Stimulated activated CD4-positive, alpha-beta T cell treated with anti-CD3 and anti-CD28 coated beads, Interleukin-2, amount 100 ng/mL, for 4 hours (primary cell): ENCODE results near the gene PXMP4.
A peak's percentile ranks its signal among the peaks of the same experiment; 100 is the strongest.

Experiments used
- DNase-seq: peaks from one replicate; pipeline ENCODE4 v3.0.0-alpha.2; 2020; ENCODE audit warnings: low read depth

The PXMP4 gene

DNA sequence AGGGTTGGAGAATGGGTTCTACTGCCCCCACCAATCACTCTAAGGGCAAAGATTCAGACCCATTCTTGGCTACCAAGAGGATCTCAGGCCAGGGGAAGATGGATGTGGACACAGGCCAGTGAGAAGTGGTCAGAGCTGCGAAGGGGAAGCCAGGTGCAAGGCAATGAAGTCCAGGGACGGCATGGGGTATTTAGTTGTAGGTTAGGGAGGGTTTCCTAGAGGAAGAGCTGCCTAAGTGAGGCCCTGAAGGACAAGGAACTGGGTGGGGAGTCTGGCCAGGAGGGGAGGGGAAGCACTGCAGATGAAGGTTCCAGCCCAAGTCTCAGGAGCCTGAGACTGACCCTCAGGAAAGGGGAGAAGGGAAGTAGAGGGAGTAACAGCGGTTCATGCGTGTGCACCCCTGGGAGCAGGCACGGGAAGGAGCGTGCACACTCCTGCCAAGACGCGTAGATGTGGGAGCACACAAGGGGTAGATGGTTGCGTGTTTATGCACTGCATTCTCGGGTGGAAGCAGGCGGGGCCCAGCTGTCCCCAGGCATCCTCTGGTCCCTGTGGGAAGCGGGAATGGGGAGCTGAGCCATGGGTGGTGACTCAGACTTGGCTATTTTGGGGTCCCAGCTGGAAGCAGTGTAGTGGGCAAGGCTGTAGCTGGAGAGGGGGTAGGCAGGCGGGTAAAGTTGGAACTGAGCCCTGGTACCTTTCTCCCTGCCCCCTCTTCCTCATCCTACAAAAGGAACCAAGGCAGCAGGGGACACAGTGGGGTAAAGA is 50.1 kb downstream of the PXMP4 start:
- no peak for DNase-seq

DNA sequence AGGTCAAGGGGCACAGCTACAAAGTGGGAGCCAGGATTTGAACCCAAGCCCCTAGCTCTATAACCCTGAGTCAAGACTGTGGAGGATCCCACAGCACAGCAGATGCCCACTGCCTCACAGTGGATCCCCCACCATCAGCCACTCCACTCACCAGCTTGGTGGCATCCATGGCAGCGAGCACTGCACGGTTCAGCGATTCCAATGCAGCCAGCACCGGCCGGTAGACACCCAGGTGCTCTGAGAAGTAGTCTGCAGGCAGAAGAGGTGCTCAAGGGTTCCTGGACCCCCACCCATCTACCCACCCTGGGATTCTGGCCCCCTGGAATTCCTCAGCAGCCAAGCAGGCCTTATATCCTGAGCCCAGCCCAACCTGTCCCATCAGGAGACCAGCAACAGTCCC is 50.9 kb downstream of the PXMP4 start:
- DNase-seq = no peak

DNA sequence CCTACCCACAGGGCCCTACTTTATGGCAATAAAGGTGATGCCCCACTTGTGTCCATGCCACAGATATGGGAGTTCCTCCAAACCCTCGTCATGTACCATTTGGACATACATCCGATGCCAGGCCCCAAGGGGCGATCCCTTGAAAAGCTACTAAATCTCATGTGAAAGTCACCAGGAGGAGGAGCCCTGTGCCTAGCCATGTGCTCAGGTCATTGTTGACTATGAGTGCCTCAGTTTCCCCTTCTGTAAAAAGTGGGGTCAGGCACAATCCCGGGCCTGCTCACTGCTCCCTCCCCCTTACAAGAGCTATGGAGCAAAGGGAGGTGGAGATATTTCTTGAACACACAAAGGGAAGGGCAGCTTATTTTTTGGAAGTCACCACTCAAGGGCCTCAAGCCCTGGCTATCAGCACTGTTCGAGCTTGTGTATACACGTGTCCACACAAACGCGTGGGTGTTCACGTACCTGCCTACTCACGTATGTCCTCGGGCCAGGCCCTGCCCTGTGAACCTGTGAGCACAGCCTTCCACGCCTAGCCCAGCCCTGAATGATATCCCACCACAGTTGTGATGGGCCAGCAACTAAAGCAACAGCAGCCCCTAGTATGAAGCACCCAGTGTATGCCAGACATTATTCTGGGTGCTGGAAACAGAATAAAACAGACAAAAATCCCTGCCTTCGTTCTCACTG is 51.5 kb downstream of the PXMP4 start:
- DNase-seq = no peak

DNA sequence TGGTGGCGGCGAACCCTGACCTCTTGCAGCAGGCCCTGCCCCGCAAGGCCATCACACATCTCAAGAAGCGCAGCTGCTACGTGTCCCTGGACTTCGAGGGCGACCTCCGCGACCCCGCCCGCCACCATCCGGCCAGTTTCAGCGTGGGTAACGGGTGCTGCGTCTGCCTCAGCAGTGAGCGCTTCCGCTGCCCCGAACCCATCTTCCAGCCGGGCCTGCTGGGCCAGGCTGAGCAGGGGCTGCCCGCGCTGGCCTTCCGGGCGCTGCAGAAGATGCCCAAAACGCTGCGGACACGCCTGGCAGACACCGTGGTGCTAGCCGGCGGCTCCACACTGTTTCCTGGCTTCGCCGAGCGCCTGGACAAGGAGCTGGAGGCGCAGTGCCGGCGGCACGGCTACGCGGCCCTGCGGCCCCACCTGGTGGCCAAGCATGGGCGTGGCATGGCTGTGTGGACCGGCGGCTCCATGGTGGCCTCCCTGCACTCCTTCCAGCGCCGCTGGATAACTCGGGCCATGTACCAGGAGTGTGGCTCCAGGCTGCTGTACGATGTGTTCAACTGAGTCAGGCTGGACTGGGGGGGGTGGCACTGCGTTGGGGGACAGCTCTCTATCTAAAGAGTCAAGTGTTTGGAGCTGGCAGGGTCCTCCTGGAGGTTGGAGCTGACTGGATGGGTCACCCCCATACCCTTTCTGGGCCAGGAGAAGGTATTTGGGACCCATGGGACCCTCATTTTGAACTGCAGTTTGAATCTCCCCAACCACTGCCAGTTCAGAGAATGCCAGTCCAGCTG is 52.2 kb downstream of the PXMP4 start:
- peak; percentile 63 for DNase-seq

DNA sequence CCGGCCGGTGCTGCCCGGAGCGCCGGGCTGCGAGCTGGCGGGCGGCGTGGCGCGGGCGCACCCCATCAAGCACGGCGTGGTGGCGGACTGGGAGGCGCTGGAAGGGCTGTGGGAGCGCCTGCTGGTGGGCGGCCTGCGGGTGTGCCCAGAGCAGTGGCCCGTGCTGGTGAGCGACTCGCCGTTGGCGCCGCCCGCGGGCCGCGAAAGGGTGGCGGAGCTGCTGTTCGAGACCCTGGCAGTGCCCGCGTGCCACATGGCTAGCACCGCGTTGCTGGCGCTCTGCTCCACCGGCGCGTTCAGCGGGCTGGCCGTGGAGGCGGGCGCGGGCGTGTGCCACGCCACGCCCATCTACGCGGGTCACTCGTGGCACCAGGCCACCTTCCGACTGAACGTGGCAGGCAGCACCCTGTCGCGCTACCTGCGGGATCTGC is 52.9 kb downstream of the PXMP4 start:
- DNase-seq = peak; percentile 41

DNA sequence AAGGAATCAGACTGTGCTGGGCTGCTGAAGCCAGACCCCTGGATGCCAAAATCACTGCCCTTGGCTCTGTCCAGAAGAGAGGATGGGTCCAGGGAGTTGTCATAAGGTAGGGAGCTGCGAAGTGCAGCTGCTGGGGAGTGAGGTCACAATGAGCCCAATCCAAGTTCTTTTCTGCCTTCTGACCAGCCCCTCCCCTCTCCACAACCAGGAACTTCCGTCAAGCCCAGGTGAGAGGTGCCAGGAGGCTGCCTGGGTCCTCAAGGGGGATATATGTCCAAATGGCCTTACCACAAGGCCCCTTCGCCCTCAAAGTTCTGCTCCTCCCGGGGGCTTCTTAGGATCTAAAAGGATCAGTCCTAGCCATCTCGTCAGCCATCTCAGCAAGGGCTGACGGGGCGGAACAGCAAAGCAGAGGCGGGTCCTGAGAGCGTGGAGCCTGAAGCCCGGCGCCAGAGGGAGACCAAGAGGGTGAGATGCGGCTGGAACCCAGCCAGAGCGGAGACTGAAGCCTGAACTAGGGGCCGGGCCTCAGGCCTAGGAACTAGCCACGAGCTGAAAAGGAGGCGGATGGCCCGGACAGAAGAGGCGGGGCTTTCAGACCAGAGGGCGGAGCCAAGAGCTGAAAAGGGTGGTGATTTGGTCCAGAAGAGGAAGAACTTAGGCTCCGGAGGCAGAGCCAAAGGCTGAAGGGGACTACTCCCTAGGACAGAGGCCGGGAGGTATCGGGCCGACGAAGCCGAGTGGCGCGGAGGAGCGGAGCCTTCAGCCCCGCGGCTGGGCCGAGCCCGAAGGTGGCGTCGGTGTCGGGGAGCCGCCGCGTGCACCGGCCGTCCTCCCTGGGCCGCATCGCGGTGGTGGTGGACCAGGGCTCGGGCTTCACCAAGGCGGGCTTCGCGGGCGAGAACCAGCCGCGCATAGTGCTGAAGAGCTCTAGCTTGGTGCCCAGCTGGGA is 53.5 kb downstream of the PXMP4 start, which contains the start of gene ACTL10:
Gene ACTL10 (plus strand): TSS at position 651 of the 952 bp plus-strand sequence. CDS start 555 bp downstream, outside the sequence.
- peak; percentile 67 for DNase-seq

DNA sequence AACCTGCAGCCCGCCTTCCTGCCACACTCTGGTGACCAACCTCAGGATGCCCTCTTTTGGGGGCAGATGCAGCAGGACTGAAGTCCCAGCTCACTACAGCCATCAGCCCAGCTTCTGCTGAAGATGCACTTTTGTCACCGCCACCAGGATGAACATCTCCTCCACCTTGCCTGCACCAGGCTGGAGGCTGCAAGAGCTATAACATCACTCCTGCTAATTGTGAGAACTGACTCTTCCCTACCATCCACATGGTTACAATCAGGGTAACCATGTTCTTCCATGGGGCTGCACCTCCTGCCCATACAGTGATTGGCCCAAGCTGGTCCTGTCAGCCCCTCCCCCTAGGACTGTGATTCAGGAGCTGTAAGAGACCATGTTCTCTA is 55.4 kb downstream of the PXMP4 start:
- no peak for DNase-seq

DNA sequence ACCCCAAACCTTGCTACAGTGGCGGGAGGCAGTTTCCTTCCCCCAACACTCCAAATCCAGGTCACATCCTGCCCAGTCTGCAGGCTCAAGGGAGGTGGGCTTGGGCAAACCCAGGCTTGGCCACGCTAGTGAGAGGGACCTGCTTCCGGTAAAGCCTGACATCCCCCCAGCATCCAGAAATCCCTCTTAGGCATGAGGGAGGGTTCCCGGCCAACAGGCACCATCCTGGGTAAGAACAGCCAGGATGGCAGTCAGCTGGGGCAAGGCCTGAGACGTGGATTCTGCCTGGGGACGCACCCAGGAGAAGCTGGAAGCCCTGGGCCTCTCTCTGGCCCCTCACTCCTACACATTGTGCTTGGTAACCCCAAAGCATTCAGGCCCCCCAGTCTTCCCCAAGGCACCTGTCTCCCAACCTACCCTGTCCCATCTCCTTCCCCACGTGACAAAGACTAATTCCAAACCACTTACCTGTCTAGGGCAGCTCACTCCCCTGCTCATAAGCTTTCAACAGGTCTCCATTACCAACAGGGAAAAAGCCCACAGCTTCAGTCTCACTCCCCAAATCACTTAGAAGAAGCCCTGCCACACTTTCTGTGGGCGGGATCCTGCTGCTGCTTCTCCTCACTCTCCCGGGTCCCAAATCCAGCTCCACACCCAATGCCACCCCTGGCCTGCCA is 55.9 kb downstream of the PXMP4 start:
- no peak for DNase-seq

DNA sequence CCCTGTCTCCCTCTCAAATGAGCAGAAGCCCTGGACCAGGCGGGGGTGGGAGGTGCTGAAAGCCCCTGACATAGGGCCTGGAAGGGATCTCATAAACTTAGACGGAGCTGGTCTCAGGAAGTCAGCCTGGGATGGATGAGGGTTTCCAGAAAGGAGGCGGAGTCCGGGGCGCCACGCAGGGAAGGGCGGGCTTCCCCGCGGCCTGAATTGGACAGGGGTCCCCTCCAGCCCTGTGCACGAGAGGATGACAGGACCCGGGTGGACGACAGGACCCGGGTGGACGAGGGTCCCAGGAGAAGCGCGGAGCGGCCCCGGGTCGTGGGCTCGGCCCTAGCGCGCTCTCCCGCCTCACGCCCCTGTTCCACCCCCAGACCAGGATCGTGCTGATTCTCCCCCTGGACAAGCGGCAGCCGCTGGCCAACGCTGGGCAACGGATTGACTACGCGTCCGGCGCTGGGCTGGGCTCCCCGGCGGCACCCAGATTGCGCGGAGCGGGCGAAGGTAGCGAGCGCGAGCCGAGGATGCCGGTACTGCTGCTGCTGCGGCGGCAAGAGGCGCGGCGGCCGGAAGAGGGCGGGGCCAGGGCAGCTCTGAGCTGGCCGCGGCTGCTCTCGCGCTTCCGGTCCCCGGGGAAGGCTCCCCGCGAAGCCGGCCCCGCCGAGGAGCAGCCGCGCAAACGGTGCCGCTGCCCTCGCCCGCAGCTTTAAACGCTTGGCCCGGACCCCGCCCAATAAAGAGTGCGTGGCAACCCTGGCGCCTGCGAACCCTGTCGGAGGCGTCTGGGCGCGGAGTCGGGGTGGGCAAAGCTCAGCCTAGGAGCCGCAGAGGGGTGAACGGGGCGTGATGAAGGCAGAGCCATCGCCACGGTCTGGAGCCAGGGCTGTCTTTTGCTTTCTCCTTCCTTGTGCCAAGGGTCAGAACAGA is 56.7 kb downstream of the PXMP4 start:
- DNase-seq = peak; percentile 70

DNA sequence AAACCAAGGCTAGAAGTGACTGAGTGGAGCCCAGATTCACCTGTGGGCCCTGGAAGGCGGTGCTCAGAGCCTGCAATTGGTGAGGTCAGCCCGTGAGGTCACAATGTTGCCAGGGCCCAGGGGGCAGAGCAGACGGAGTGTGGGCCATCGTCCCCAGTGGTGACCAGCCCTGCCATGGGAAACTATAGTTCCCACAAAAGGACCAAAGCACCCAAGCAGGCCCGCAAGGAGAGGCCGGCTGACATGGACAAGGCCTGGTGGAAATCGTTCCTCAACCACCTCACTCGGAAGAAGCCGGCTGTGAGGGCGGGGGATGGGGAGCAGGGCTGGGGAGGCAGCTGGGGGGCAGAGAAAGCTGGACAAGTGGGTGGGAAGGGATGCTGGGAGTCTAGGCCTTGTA is 57.9 kb downstream of the PXMP4 start, which contains the start of gene C20orf144:
Gene C20orf144 (plus strand): TSS at position 156 of the 400 bp plus-strand sequence. CDS start 19 bp downstream, at position 175.
- no peak for DNase-seq

DNA sequence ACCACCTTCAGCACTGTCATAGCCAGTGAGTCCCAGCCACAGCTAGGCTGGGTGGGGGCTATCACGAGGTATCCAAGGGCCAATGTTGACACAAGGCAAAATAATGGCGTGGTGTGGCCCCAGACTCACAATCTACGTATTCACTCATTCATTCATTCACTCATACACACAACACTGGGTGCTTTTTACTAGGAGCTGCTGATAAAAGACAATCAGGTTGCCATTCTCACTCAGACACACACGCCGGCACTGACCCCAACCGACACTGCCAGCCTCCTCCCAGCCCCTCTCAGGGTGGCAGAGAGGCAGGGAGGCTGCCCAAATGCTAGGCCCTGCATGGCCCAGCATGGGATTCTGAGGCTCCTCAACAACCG is 59.4 kb downstream of the PXMP4 start:
- no peak for DNase-seq

DNA sequence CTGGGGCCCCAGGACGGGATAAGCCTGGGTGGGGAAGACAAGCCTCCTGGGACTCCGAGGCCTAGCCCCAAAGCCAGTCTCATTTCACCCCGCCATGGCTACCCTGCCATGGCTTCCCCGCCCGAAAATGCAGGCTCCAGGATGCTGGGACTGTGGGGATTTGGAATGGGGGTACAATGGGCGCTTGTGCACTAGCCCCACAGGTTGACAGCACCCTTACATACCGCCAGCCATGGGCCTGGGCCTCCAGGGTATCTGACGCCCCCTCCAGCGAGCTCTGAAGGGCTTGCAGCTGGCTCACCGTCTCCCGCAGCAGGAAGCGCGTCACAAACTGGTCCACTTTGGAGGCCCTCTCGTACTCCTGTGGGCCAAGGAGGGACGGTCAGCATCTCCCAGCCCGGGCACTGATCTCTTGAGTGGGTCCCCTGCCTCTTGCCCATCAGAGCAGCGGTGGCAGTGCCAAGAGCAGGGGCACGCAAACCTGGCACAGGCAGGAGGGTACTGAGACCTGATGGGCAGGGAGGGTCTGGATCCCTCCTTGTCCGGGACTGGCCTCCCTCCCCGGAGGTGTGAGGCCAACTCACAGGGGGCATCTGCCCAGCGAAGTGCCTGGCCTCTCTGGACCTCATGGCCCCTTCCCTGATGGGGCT is 60.0 kb downstream of the PXMP4 start:
- DNase-seq = no peak

DNA sequence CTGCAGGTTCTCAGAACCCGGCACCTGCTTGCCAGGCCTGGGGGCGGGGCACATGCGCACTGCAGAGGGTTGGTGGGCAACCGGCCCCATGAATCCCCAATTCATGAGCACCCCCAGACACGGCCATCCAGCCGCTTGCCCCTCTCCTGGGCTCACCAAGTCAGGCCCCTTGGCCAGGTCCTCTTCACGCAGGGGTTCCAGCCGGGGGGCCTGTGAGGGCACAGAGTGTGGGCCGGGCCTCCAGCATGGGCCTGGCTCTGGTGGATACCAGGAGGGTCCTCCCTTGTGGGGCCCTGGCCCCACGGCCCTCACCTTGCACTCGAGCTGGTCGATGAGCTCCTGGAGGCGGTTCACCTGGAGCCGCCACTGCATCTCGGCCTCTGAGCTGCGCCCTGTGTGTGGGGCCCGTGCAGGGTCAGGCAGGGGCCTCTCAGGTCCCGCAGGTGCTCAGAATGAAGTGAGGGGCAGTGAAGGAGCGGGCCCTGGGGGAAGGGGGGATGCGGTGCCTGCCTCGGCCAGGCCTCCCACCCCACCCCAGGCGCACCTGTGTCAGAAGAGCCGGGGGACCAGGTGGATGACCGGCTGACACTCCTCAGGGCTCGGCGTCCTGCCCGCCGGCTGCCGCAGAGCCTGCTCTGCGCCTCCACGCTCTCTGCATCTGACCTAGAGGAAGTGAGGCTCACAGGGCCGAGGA is 60.6 kb downstream of the PXMP4 start:
- no peak for DNase-seq

DNA sequence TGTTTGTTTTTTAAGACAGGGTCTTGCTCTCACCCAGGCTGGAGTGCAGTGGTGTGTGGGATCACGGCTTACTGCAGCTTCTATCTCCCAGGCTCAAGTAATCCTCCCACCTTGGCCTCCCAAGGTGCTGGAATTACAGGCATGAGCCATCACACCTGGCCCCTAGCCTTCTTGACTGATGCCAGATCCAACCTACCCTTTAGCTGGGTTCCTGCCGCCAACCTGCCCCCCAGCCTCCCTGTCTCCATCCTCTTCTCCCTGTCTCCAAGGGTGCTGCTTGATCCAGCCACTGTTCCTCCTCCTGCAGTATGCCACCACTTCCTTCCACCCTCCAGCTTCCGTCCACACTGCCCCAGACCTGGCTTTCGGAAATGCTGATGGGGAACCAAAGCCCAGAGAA is 61.2 kb downstream of the PXMP4 start:
- no peak for DNase-seq

DNA sequence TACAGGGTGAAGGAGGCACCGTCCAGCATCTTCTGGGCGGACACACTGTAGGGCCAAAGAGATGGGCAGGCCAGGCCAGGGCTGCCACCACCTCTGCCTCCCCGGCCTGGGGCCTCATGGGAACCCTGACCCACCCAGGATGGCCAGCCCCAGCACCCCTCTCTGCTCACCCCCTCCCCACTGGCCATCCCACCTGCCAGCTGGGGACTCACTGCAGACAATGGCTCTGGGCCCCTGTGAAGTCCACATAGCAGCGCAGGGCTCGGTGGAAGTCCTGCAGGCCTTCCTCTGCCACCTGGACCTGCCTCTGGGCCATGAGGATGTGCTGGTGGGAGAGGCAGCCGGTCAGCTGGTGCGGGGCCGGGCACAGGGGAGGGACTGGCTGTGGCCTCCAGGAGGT is 61.6 kb downstream of the PXMP4 start:
- no peak for DNase-seq

DNA sequence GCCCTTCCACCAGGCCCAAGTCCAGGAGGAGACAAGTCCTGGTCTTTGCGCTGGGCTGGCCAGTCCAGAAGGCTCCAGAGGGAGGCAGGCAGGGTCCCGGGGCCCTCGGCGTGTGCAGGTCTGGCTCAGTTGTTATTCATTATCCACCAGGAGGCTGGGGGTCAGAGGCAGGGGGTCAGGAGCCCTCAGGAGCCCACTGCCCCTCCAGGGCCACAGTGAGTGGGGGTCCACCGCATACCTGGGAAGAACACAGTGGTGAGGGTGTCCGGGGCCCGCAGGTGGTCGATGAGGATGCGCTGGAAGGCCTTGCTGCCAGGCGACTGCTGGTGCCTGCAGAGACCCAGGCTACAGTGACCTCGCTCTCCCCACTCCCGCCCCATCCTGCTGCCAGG is 62.4 kb downstream of the PXMP4 start:
- no peak for DNase-seq

DNA sequence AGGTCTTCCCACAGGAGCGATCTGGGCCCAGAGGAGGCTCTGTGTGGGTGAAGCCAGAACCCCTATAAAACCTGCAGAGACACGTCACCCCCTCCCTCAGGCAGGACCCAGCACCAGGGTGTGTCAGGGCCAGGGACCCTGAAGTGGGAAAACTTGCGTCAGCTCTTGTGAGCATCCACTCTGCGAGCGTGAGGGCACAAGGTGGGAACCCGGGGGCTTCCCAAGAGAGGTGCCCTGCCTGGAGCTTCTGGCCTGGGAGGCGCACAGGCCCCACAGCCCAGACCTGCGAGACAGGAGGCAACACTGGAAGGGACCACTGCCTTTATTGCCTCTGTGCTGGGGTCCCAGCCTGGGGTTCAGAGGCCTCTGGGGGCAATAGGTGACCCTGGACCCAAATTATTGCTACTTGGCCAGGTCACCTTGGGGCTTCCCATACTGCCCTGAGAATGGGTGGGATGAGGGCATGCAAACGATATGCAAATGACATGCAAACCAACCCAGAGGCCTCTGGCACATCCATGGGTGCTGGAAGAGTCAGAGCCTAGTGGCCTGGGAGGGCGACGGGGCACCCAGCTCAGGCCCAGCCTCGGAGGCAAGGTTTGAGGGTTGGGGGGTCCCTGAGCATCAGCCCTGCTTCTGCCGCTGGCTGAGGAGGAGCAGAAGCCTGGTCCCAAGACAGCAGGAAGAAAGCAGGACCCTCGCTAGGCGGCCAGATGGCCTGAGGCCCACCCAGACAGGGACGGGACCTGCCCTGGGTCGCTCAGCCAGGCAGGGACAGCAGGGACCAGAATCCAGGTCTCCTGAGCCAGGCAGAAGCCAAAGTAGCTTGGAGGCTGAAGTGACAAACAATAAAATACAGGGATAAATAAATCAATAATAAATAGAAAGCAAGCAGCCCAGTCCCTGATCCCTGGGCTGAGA is 63.1 kb downstream of the PXMP4 start:
- no peak for DNase-seq
